ENCODE data around the gene GALNS.

DNA sequence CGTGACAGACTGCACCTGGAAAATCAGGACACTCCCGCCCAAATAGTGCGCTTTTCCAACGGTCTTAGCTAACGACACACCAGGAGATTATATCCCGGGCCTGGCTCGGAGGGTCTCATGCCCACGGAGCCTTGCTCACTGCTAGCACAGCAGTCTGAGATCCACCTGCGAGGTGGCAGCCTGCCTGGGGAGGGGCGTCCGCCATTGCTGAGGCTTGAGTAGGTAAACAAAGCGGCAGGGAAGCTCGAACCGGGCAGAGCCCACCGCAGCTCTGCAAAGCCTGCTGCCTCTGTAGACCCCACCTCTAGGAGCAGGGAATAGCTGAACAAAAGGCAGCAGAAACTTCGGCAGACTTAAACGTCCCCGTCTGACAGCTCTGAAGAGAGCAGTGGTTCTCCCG lies 5.1 kb downstream of the GALNS start:
- no peak for TF ChIP-seq CTCF (conservative IDR thresholded peaks at IDR 0.05; ENCODE audit: low read length)
- TF ChIP-seq EZH2phosphoT487 (IDR thresholded peaks at IDR 0.05; ENCODE audit: borderline replicate concordance, low read depth, low read length), result no peak
